ENCODE results near the gene PGPEP1. TPM values are rescaled to one million over a fixed set of nuclear protein-coding genes. Genes with fewer than 3 reads are reported as not detected.

The PGPEP1 gene
- total RNA-seq, 5 donors from 2014 or later (not counting 1 experiment from before 2014, with no cell fraction given): 35.7 to 52.6 (median 45.1) TPM

DNA sequence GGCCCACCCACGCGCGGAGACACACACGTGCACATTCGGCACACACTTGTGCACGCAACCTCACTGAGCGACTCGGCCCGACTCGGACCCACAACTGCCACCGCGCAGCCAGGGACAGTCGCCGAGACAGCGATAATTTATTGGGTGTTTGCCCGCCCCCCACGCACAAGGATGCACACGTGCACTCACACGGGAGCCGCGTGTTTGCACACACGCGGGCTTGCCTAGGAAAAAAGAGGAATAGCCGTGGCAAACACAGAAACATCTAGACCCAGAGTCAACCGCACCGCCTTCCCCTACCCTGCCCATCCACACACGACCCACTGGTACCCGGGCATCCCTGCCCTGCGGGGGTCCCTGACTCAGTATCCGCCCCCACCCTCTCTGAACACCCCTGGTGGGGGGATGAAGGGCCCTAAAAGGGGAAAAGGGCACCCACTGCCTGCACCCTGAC lies 77.7 kb downstream of the PGPEP1 start:
- no peaks in the 10 kb centered on the region for H3K36me3 ChIP-seq (ENCODE audit: control insufficient read depth in 2 of 2, extremely low read depth in 1 of 2, insufficient read depth in 1 of 2, low read length in 1 of 2)
- peaks cover 0 to 46% of the 10 kb centered on the region in 2 experiments for H3K27me3 ChIP-seq (replicated peaks in 1 of 2; ENCODE audit: control insufficient read depth in 2 of 2, extremely low read depth in 1 of 2, insufficient read depth in 2 of 2, low read length in 1 of 2)
- DNase-seq (peak in 1 of 35 experiments; percentile 49), ATAC-seq (replicated peaks in 1 of 4) (no peak)
- ChIA-PET POLR2A (no interaction called here), CTCF (no interaction called here)
- Mint-ChIP-seq H3K36me3 (no peaks in the 10 kb centered on the region), H3K9me3 (no peaks in the 10 kb centered on the region), H3K4me1 (peaks cover 64 to 79% (median 76%) of the 10 kb centered on the region in 3 donors), H3K27ac (peak overlapping the region; percentile 77 to 88), H3K4me3 (peak overlapping the region; percentile 77 to 89 (median 81)), H3K27me3 (peaks cover 18 to 20% of the 10 kb centered on the region in 2 donors)
- peak overlapping the region; percentile 66 for H3K27ac ChIP-seq (ENCODE audit: low read length)
- peaks cover 40 to 86% of the 10 kb centered on the region in 2 experiments for H3K4me1 ChIP-seq (ENCODE audit: control insufficient read depth in 1 of 2, extremely low read depth in 1 of 2, insufficient read depth in 2 of 2, low read length in 2 of 2)
- H3K4me3 ChIP-seq (ENCODE audit: control insufficient read depth in 1 of 2, extremely low read depth in 1 of 2, low read length in 1 of 2): peak overlapping the region; percentile 2 to 10
- 3% methylated on average over 23 of the region's 30 CpGs for WGBS (ENCODE audit: insufficient coverage)
- no peaks in the 10 kb centered on the region for H3K9me3 ChIP-seq

GRCh38 chr19:18418483-18419194 lies 78.2 kb downstream of the PGPEP1 start:
- peaks cover 18 to 20% of the 10 kb centered on the region in 2 donors for H3K27me3 Mint-ChIP-seq
- peaks cover 68 to 82% (median 82%) of the 10 kb centered on the region in 3 donors for H3K4me1 Mint-ChIP-seq
- H3K4me3 ChIP-seq (ENCODE audit: control insufficient read depth in 1 of 2, extremely low read depth in 1 of 2, low read length in 1 of 2): peak overlapping the region; percentile 2 to 45
- peaks cover 43 to 92% of the 10 kb centered on the region in 2 experiments for H3K4me1 ChIP-seq (ENCODE audit: control insufficient read depth in 1 of 2, extremely low read depth in 1 of 2, insufficient read depth in 2 of 2, low read length in 2 of 2)
- CTCF ChIA-PET: interaction anchor here in 1 of 2 donors (0.6 to 1.2 kb wide), 4 partner anchors 30 to 414 kb away, joined by 3 to 4 read pairs (median 3); partner anchors contain the start of genes KXD1 and UPF1
- H3K36me3 Mint-ChIP-seq: no peaks in the 10 kb centered on the region
- H3K27me3 ChIP-seq (replicated peaks in 1 of 2; ENCODE audit: control insufficient read depth in 2 of 2, extremely low read depth in 1 of 2, insufficient read depth in 2 of 2, low read length in 1 of 2): peaks cover 0 to 46% of the 10 kb centered on the region in 2 experiments
- no peaks in the 10 kb centered on the region for H3K9me3 Mint-ChIP-seq
- peak overlapping the region; percentile 77 to 88 for H3K27ac Mint-ChIP-seq
- H3K9me3 ChIP-seq: no peaks in the 10 kb centered on the region
- 10% methylated on average over 39 of the region's 39 CpGs for WGBS (ENCODE audit: insufficient coverage)
- DNase-seq (peak in 14 of 35 experiments; percentile 23 to 71 (median 47)), ATAC-seq (replicated peaks in 1 of 4) (peak; percentile 21 to 44 (median 32))
- H3K4me3 Mint-ChIP-seq: peak overlapping the region; percentile 77 to 89 (median 81)
- no peaks in the 10 kb centered on the region for H3K36me3 ChIP-seq (ENCODE audit: control insufficient read depth in 2 of 2, extremely low read depth in 1 of 2, insufficient read depth in 1 of 2, low read length in 1 of 2)
- H3K27ac ChIP-seq (ENCODE audit: low read length): peak overlapping the region; percentile 66
- POLR2A ChIA-PET: interaction anchor here in 1 of 2 donors (1.0 kb wide), 1 partner anchor 137 kb away, joined by 5 read pairs; the partner anchor contains the start of gene JUND

- CTCF ChIA-PET: interaction anchor here (0.6 to 1.2 kb wide), 5 partner anchors 9 to 413 kb away, joined by 3 to 4 read pairs (median 3); partner anchors contain the start of genes KXD1 (in 1 of the 2) and UPF1 (in 1 of the 2)
- DNase-seq (peak in 34 of 35 experiments; percentile 43 to 83 (median 60)), ATAC-seq (replicated peaks in 1 of 4) (peak; percentile 63 to 69 (median 65))
- H3K36me3 ChIP-seq (ENCODE audit: control insufficient read depth in 2 of 2, extremely low read depth in 1 of 2, insufficient read depth in 1 of 2, low read length in 1 of 2): no peaks in the 10 kb centered on the region
- H3K27ac Mint-ChIP-seq: peak within 1 kb of the TSS; percentile 90 to 95
- H3K4me3 ChIP-seq (ENCODE audit: control insufficient read depth in 1 of 2, extremely low read depth in 1 of 2, low read length in 1 of 2): peak within 1 kb of the TSS; percentile 55 to 77
- under 1% methylated on average over 80 of the region's 80 CpGs for WGBS (ENCODE audit: insufficient coverage)
- no peaks in the 10 kb centered on the region for H3K9me3 ChIP-seq
- peaks cover 72 to 85% (median 84%) of the 10 kb centered on the region in 3 donors for H3K4me1 Mint-ChIP-seq
- POLR2A ChIA-PET: interaction anchor here in 1 of 2 donors (1.0 kb wide), 1 partner anchor 138 kb away, joined by 5 read pairs; the partner anchor contains the start of gene JUND
- peaks cover 17 to 20% of the 10 kb centered on the region in 2 donors for H3K27me3 Mint-ChIP-seq
- no peaks in the 10 kb centered on the region for H3K9me3 Mint-ChIP-seq
- peaks cover 47 to 94% of the 10 kb centered on the region in 2 experiments for H3K4me1 ChIP-seq (ENCODE audit: control insufficient read depth in 1 of 2, extremely low read depth in 1 of 2, insufficient read depth in 2 of 2, low read length in 2 of 2)
- peak within 1 kb of the TSS; percentile 68 for H3K27ac ChIP-seq (ENCODE audit: low read length)
- no peaks in the 10 kb centered on the region for H3K36me3 Mint-ChIP-seq
- H3K27me3 ChIP-seq (replicated peaks in 1 of 2; ENCODE audit: control insufficient read depth in 2 of 2, extremely low read depth in 1 of 2, insufficient read depth in 2 of 2, low read length in 1 of 2): peaks cover 0 to 44% of the 10 kb centered on the region in 2 experiments
- peak within 1 kb of the TSS; percentile 83 to 92 (median 89) for H3K4me3 Mint-ChIP-seq
These were observed 78.8 kb downstream of the PGPEP1 start, which contains the start of gene SSBP4 for GRCh38 chr19:18419195-18419698. SSBP4 (plus strand) TSS chr19:18419398; CDS start chr19:18419649, 251 bp downstream.

Other genes starting within 250 kb of the PGPEP1 start
- gene MAST3, start 242.8 kb upstream of the PGPEP1 start, total RNA-seq: 10 to 100 TPM; 42.0 to 60.2 (median 53.2) TPM
- gene PIK3R2, start 187.4 kb upstream of the PGPEP1 start, total RNA-seq: 10 to 100 TPM; 11.8 to 25.5 (median 17.6) TPM
- 10 to 100 TPM in 1 of 5 donors, 1 to 10 TPM in 4; 3.2 to 11.8 (median 5.1) TPM for gene IFI30, start 166.8 kb upstream of the PGPEP1 start, total RNA-seq
- gene MPV17L2, start 147.4 kb upstream of the PGPEP1 start, total RNA-seq: 1 to 10 TPM; 3.8 to 8.2 (median 8.1) TPM
- 1 to 10 TPM; 4.7 to 8.3 (median 5.6) TPM for gene RAB3A, start 136.6 kb upstream of the PGPEP1 start, total RNA-seq
- not detected for gene PDE4C, start 114.2 kb upstream of the PGPEP1 start, total RNA-seq
- gene IQCN, start 66.1 kb upstream of the PGPEP1 start, total RNA-seq: 10 to 100 TPM in 2 of 5 donors, 1 to 10 TPM in 3; 4.1 to 42.8 (median 6.3) TPM
- 1,000 to 10,000 TPM in 1 of 5 donors, 100 to 1,000 TPM in 4; 247 to 1,161 (median 272) TPM for gene JUND, start 59.0 kb upstream of the PGPEP1 start, total RNA-seq
- 10 to 100 TPM; 58.5 to 82.7 (median 69.1) TPM for gene LSM4, start 17.5 kb upstream of the PGPEP1 start, total RNA-seq
- gene GDF15, start 45.6 kb downstream of the PGPEP1 start, total RNA-seq: 1 to 10 TPM in 3 of 5 donors, not detected in 2; 1.5 to 1.7 (median 1.5) TPM
- under 1 TPM in 3 of 5 donors, not detected in 2; 0.16 to 0.33 (median 0.30) TPM for gene LRRC25, start 57.0 kb downstream of the PGPEP1 start, total RNA-seq
- gene SSBP4, start 78.8 kb downstream of the PGPEP1 start, total RNA-seq: 100 to 1,000 TPM in 4 of 5 donors, 10 to 100 TPM in 1; 71.3 to 127 (median 102) TPM
- 10 to 100 TPM; 38.3 to 59.8 (median 55.0) TPM for gene ISYNA1, start 97.5 kb downstream of the PGPEP1 start, total RNA-seq
- gene ELL, start 181.5 kb downstream of the PGPEP1 start, total RNA-seq: 10 to 100 TPM; 27.2 to 46.4 (median 33.4) TPM
- 100 to 1,000 TPM; 158 to 282 (median 244) TPM for gene FKBP8, start 203.0 kb downstream of the PGPEP1 start, total RNA-seq
- 100 to 1,000 TPM in 1 of 5 donors, 10 to 100 TPM in 4; 73.1 to 112 (median 95.8) TPM for gene KXD1, start 217.3 kb downstream of the PGPEP1 start, total RNA-seq
- gene UBA52, start 231.3 kb downstream of the PGPEP1 start, total RNA-seq: 1,000 to 10,000 TPM; 1,917 to 2,053 (median 1,972) TPM
- gene REX1BD, start 248.2 kb downstream of the PGPEP1 start, total RNA-seq: 100 to 1,000 TPM in 4 of 5 donors, 10 to 100 TPM in 1; 91.8 to 166 (median 150) TPM